ENCODE measurements around the gene GNG8. TPM values are rescaled to one million over a fixed set of nuclear protein-coding genes. Genes with fewer than 3 reads are reported as not detected.

GNG8 gene
- total RNA-seq, 1 experiment from 2014 or later = not detected

DNA sequence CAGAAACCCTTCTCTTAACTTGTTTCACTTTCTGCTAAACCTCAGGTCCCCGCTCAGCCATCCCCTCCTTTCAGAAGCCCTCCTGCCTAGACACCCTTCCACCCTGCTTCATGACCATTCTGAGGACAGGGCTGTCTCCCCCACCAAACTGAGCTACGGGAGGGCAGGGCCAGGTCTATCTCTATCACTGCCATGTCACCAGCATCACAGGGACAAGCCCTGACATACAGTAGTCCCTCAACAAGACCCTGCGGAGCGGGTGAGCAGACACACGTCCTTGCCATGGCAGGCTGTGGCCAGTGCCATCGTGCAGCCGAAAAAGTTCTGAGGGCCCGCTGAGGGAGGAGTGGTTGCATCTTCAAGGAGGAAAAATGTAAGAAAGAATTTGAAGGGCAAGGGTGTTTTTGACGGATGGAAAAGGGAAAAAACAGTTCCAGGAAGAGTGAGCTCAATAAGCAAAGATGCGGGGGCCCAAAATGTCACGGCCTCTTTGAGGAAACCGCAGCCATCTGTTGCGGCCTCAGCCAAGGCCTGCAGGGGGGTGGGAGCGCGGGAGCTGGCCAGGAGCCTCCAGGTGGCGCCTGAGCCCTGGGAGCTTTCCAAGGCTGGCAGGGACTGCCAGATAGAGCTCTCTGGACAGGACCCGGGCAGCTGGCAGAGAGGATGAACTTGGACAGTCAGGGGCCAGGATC is 19.2 kb downstream of the GNG8 start:
- no peaks in the 10 kb centered on the region for H3K9me3 ChIP-seq (ENCODE audit: control insufficient read depth, low read depth, low read length)
- H3K79me1 ChIP-seq (ENCODE audit: insufficient read depth, low read depth, low read length, poor library complexity, severe bottlenecking) = no peaks in the 10 kb centered on the region
- no peak overlapping the region for H3K4ac ChIP-seq (ENCODE audit: low read depth, low read length)
- H2BK120ac ChIP-seq (ENCODE audit: low read depth, low read length, poor library complexity, severe bottlenecking) = no peak overlapping the region
- no peak overlapping the region for H2AK5ac ChIP-seq (ENCODE audit: insufficient read length, low read length)
- no peaks in the 10 kb centered on the region for H3K36me3 Mint-ChIP-seq (ENCODE audit: insufficient read depth in 1 of 3, low read depth in 3 of 3)
- no CpG with 5 or more reads among the region's 17 CpGs for WGBS (ENCODE audit: extremely low coverage, insufficient read length, low lambda C conversion rate)
- H2BK15ac ChIP-seq (ENCODE audit: low read depth, low read length) = no peak overlapping the region
- no peak overlapping the region for H3T11ph ChIP-seq (ENCODE audit: low read length)
- no peak overlapping the region for H2BK5ac ChIP-seq (ENCODE audit: insufficient read length, low read length)
- H3K56ac ChIP-seq (ENCODE audit: insufficient read length, low read depth, low read length) = no peak overlapping the region
- H3K79me2 ChIP-seq (ENCODE audit: insufficient read depth, low read length) = no peaks in the 10 kb centered on the region
- H3K4me2 ChIP-seq (ENCODE audit: insufficient read depth, insufficient read length, low read length) = no peak overlapping the region
- no peaks in the 10 kb centered on the region for H4K20me1 ChIP-seq (ENCODE audit: control insufficient read depth, insufficient read depth, insufficient read length)
- H4K91ac ChIP-seq (ENCODE audit: insufficient read length, low read depth, low read length) = no peak overlapping the region
- no peak overlapping the region for H3K27ac ChIP-seq (ENCODE audit: insufficient read length, low read depth, low read length)
- TF ChIP-seq, protein P1, sequence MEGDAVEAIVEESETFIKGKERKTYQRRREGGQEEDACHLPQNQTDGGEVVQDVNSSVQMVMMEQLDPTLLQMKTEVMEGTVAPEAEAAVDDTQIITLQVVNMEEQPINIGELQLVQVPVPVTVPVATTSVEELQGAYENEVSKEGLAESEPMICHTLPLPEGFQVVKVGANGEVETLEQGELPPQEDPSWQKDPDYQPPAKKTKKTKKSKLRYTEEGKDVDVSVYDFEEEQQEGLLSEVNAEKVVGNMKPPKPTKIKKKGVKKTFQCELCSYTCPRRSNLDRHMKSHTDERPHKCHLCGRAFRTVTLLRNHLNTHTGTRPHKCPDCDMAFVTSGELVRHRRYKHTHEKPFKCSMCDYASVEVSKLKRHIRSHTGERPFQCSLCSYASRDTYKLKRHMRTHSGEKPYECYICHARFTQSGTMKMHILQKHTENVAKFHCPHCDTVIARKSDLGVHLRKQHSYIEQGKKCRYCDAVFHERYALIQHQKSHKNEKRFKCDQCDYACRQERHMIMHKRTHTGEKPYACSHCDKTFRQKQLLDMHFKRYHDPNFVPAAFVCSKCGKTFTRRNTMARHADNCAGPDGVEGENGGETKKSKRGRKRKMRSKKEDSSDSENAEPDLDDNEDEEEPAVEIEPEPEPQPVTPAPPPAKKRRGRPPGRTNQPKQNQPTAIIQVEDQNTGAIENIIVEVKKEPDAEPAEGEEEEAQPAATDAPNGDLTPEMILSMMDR (conservative IDR thresholded peaks at IDR 0.05) = peak; percentile 75
- no peaks in the 10 kb centered on the region for H3K23me2 ChIP-seq (ENCODE audit: insufficient read length, low read depth, low read length, poor library complexity, severe bottlenecking)
- H3K9ac ChIP-seq (ENCODE audit: extremely low read depth, insufficient read length, low read length) = no peak overlapping the region
- H3K23ac ChIP-seq (ENCODE audit: insufficient read length, low read depth, low read length) = no peak overlapping the region
- H4K8ac ChIP-seq (replicated peaks; ENCODE audit: insufficient read length, low read depth, low read length) = no peak overlapping the region
- peaks cover 11 to 27% of the 10 kb centered on the region in 2 experiments; a peak in 3 of 4 replicates for H3K4me1 Mint-ChIP-seq
- no peaks in the 10 kb centered on the region for H3K9me3 Mint-ChIP-seq
- no peak overlapping the region for H2BK12ac ChIP-seq (ENCODE audit: insufficient read length, low read depth, low read length)
- H3K27me3 Mint-ChIP-seq (ENCODE audit: low read depth) = peaks cover 11% of the 10 kb centered on the region
- no peaks in the 10 kb centered on the region for H3K27me3 ChIP-seq (ENCODE audit: insufficient read depth, low read length)
- no peak overlapping the region; a peak in 1 of 5 replicates for H3K4me3 Mint-ChIP-seq
- H3K4me1 ChIP-seq (ENCODE audit: insufficient read depth, low read length) = no peaks in the 10 kb centered on the region; the same call in 1 of the 2 replicates
- H2AFZ ChIP-seq (ENCODE audit: low read length) = no peak overlapping the region
- no peak overlapping the region for H2BK20ac ChIP-seq (ENCODE audit: low read depth, low read length, poor library complexity, severe bottlenecking)
- peak; percentile 82 for DNase-seq
- H3K14ac ChIP-seq (ENCODE audit: insufficient read depth, low read length) = no peak overlapping the region; the same call in 1 of the 2 replicates
- no peak overlapping the region; a peak in 1 of 7 replicates for H3K27ac Mint-ChIP-seq
- H4K5ac ChIP-seq (ENCODE audit: insufficient read length, low read depth, low read length) = no peak overlapping the region
- no peak overlapping the region for H3K18ac ChIP-seq (ENCODE audit: insufficient read length, low read depth, low read length)
